ENCODE data around the gene WWOX. TPM values are rescaled to one million over a fixed set of nuclear protein-coding genes. Genes with fewer than 3 reads are reported as not detected.

WWOX gene
- total RNA-seq, 1 experiment from 2014 or later = 28.3 TPM

DNA sequence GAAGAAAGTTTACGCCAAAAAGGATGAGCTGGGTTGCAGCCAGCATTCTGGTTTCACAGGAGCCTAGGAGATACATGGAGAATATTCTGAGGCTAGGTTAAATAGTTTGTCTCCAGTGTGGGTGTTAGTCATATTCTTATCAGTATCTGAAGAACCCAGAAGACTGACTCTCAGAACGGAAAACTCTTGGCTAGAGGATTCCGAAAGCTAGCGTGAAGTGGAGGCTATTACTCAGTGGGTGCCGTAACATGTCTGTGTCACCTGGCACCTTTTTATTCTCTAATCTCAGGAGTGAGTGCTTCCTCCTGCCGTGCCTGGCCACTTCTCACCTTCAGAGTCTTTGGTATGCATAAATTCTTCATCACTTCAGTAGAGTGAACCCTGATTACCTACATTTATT lies 199.5 kb downstream of the WWOX start:
- Histone ChIP-seq H3K4me2 (ENCODE audit: low read length) (no peak overlapping the region), H3K27ac (ENCODE audit: low read length) (no peak overlapping the region)
- intact Hi-C loops (cut with micrococcal nuclease) = no loop called here

DNA sequence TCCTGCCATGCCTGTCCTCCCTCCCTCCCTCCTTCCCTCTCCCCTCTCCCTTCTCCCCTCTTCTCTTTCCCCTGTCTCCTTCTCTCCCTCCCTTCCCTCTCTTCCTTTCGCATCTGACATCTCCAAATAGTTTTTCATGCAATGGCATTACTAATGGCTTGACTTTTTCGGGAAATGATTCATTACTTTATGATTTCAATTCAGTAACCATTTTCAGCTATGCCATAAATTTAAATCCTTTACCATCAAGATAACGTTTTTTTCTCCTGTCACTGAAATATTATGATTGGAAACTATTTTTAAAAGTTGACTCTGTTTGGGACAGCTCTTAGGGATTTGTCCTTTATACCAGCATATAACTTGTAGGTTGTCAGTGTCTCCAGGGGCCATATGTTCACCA lies 201.0 kb downstream of the WWOX start:
- H3K27me3 ChIP-seq (ENCODE audit: low read length) = no peaks in the 10 kb centered on the region
- H3K4me3 ChIP-seq (ENCODE audit: low read length) = no peak overlapping the region
- H2AFZ ChIP-seq (ENCODE audit: low read length) = no peak overlapping the region
- BruUV-seq (replicated peaks) = no TSS peak
- H4K20me1 ChIP-seq (ENCODE audit: low read length) = no peaks in the 10 kb centered on the region
- POLR2A ChIA-PET (ENCODE audit: unreplicated experiment) = no interaction called here
- CTCF ChIA-PET = no interaction called here
- H3F3A ChIP-seq (ENCODE audit: low read length, unreplicated experiment) = no peaks in the 10 kb centered on the region
- H3K9me2 ChIP-seq (replicated peaks; ENCODE audit: low read length) = no peaks in the 10 kb centered on the region
- ATAC-seq (no peak), DNase-seq (no peak)
- intact Hi-C loops (cut with micrococcal nuclease) = no loop called here
- H3K9ac ChIP-seq (ENCODE audit: low read length) = no peak overlapping the region
- H3K9me3 ChIP-seq (ENCODE audit: low read length) = no peaks in the 10 kb centered on the region
- TF ChIP-seq CTCF (conservative IDR thresholded peaks at IDR 0.05; ENCODE audit: low read depth, low read length) = no peak
- no peak for TF ChIP-seq EZH2phosphoT487 (IDR thresholded peaks at IDR 0.05; ENCODE audit: borderline replicate concordance, low read length)
- no peak for TF ChIP-seq EZH2 (IDR thresholded peaks at IDR 0.05; ENCODE audit: low read length, unreplicated experiment)
- H3K79me2 ChIP-seq (ENCODE audit: low read length) = no peaks in the 10 kb centered on the region
- no peaks in the 10 kb centered on the region for H3K36me3 ChIP-seq (ENCODE audit: low read depth, low read length)
- no peak overlapping the region for H3K27ac ChIP-seq (ENCODE audit: low read length)
- no peak overlapping the region for H3K4me2 ChIP-seq (ENCODE audit: low read length)
- H3K4me1 ChIP-seq (ENCODE audit: insufficient read depth, low read length) = no peaks in the 10 kb centered on the region

More for the DNA sequence above, 199.5 kb downstream of the WWOX start:
- H4K20me1 ChIP-seq (ENCODE audit: low read length) = no peaks in the 10 kb centered on the region
- no peaks in the 10 kb centered on the region for H3F3A ChIP-seq (ENCODE audit: low read length, unreplicated experiment)
- H3K9me2 ChIP-seq (replicated peaks; ENCODE audit: low read length) = no peaks in the 10 kb centered on the region
- BruUV-seq (replicated peaks) = no TSS peak
- no peaks in the 10 kb centered on the region for H3K4me1 ChIP-seq (ENCODE audit: insufficient read depth, low read length)
- H3K9ac ChIP-seq (ENCODE audit: low read length) = no peak overlapping the region
- ATAC-seq (no peak), DNase-seq (no peak)
- TF ChIP-seq EZH2phosphoT487 (IDR thresholded peaks at IDR 0.05; ENCODE audit: borderline replicate concordance, low read length) = no peak
- no peak for TF ChIP-seq CTCF (conservative IDR thresholded peaks at IDR 0.05; ENCODE audit: low read depth, low read length)
- TF ChIP-seq EZH2 (IDR thresholded peaks at IDR 0.05; ENCODE audit: low read length, unreplicated experiment) = no peak
- CTCF ChIA-PET = no interaction called here
- H3K27me3 ChIP-seq (ENCODE audit: low read length) = no peaks in the 10 kb centered on the region
- no peak overlapping the region for H3K4me3 ChIP-seq (ENCODE audit: low read length)
- no peak overlapping the region for H2AFZ ChIP-seq (ENCODE audit: low read length)
- no peaks in the 10 kb centered on the region for H3K9me3 ChIP-seq (ENCODE audit: low read length)
- POLR2A ChIA-PET (ENCODE audit: unreplicated experiment) = no interaction called here
- H3K79me2 ChIP-seq (ENCODE audit: low read length) = no peaks in the 10 kb centered on the region
- H3K36me3 ChIP-seq (ENCODE audit: low read depth, low read length) = no peaks in the 10 kb centered on the region

DNA sequence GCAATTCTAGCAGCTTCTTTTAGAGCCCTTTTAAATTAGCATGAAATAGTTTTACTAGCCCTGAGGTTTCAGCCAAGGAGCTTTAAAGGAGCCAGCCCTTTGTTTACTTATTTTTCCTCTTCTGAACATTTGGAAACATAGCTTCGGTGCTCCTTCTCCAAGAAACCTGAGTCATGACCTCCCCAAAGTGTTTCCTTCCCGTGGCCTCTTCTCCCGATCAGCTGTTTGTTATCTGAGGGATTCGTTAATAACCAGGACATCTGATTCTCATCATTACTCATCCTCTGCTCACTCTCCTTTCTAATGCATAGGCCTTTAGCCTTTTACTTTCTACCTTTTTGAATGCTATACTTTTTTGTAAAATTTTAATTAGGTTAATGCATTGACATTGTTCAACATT lies 204.5 kb downstream of the WWOX start:
- H3F3A ChIP-seq (ENCODE audit: low read length, unreplicated experiment) = no peaks in the 10 kb centered on the region
- no peaks in the 10 kb centered on the region for H3K79me2 ChIP-seq (ENCODE audit: low read length)
- H3K27me3 ChIP-seq (ENCODE audit: low read length) = no peaks in the 10 kb centered on the region
- intact Hi-C loops (cut with micrococcal nuclease) = no loop called here
- H3K9ac ChIP-seq (ENCODE audit: low read length) = no peak overlapping the region
- H3K36me3 ChIP-seq (ENCODE audit: low read depth, low read length) = no peaks in the 10 kb centered on the region
- ATAC-seq (no peak), DNase-seq (no peak)
- peaks cover 10% of the 10 kb centered on the region for H3K4me1 ChIP-seq (ENCODE audit: insufficient read depth, low read length)
- no peak overlapping the region for H3K4me2 ChIP-seq (ENCODE audit: low read length)
- ChIA-PET POLR2A (ENCODE audit: unreplicated experiment) (no interaction called here), CTCF (no interaction called here)
- no peaks in the 10 kb centered on the region for H4K20me1 ChIP-seq (ENCODE audit: low read length)
- TF ChIP-seq CTCF (conservative IDR thresholded peaks at IDR 0.05; ENCODE audit: low read depth, low read length) (no peak), EZH2 (IDR thresholded peaks at IDR 0.05; ENCODE audit: low read length, unreplicated experiment) (no peak), EZH2phosphoT487 (IDR thresholded peaks at IDR 0.05; ENCODE audit: borderline replicate concordance, low read length) (no peak)
- H3K4me3 ChIP-seq (ENCODE audit: low read length) = no peak overlapping the region
- no peak overlapping the region for H3K27ac ChIP-seq (ENCODE audit: low read length)
- no peaks in the 10 kb centered on the region for H3K9me3 ChIP-seq (ENCODE audit: low read length)
- BruUV-seq (replicated peaks) = no TSS peak
- no peak overlapping the region for H2AFZ ChIP-seq (ENCODE audit: low read length)
- H3K9me2 ChIP-seq (replicated peaks; ENCODE audit: low read length) = no peaks in the 10 kb centered on the region
